ENCODE measurements around the gene NR4A3.
"Not testable (repeated sequence)": the region's sequence is repeated elsewhere in the genome, so short reads cannot be mapped to it uniquely, and the experiment has no call there.

Gene NR4A3

DNA sequence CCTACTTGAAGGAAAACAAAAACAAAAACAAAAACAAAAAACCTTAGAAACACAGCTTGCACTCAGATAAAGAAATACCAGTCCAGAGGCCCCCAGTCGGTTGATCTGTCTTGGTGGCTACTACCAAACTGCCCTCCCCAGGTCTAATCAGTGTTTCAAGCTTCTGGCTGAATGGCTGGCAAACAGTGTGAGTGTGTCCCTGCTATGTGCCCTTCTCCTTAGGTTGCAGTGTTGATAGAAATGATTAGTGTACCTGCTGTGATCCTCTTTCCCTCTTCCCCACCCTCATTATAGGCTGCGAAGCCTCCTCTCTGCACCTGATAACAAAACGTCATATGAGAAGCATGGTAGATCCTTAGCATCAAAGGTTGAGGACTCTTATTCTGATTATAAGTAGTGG, 12.8 kb downstream of the NR4A3 start:
- no peak for DNase-seq (ENCODE audit: low spot score)

DNA sequence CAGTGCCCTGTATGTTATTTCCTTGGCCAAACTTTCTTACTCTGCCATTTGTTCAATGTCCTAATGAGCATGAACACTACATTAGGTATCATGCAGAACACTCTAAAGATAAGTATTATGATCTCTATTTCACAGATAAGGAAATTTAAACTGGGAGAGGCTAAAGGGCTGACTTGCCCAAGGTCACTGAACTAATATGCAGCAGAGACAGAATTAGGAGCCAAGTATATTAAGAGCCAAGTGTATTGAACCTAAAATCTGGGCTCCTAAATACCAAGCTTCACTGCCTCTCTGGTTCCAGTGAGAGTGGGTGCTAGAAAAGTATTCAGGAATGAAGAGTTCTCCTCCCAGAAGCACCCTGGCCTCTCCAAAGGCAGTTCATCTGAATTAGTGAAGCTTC, 13.5 kb downstream of the NR4A3 start:
- DNase-seq (ENCODE audit: low spot score) = no peak

- DNase-seq (ENCODE audit: low spot score) = no peak
These were observed 13.9 kb downstream of the NR4A3 start for GRCh38 chr9:99835581-99835980.

- no peak for DNase-seq (ENCODE audit: low spot score)
These were observed 18.4 kb downstream of the NR4A3 start for GRCh38 chr9:99840072-99840471.

DNA sequence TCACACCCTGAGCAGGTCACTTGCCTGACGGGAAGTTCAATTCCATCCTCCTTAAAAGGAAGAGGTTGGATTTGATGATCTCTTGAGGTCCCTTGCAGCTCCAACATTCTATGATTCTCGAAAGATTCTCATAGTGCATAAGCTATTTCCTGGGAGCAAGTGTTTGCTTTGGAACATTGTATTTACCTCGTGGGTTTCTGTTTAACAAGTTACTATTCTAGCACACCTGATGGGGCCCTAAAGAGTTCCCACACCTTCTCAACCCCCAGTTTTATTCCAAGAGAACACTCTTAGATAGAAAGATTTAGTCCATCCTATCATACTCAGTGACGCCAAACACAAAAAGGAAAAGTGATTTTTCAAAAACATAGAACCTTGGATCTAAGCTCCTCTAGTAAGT, 23.4 kb downstream of the NR4A3 start:
- DNase-seq (ENCODE audit: low spot score) = no peak

- no peak for DNase-seq (ENCODE audit: low spot score)
These were observed 26.8 kb downstream of the NR4A3 start for GRCh38 chr9:99848447-99848846.

DNA sequence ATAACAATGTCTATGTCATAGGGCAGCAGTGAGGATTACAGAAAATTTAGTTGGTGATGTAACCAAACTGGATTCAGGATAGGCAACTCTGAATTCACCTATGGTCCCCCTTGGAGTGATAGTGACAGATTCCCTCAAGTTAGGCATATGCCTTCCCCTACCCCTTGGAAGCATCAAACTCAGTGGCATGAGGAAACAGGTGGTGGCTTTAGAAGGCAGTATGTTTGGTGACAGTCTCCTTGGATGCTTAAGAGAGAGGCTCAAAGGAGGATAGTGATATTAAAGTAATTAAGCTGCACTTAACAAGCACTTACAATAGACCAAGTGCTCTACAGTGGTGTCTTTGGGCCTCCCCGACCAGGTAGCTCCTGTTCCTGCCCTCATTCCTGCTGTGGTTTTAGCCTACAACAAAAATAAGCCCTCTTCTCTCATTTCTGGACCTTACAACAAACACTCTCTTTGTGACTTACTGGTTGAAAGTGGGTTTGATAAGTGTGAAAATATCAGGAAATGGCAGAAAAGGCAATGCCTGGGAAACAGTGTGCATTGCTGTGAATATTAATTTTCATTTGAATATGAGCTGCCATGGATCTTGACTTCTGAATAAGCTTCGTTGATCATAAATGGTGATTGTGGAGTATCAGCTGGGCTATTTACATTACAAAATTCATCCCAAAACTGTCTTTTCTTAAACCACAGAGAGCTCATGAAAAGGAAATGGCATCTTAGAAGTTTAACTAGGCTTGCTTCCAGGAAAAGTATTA, 29.2 kb downstream of the NR4A3 start:
- DNase-seq (ENCODE audit: low spot score) = no peak

GRCh38 chr9:99851500-99851822, 29.8 kb downstream of the NR4A3 start:
- DNase-seq (ENCODE audit: low spot score) = no peak

DNA sequence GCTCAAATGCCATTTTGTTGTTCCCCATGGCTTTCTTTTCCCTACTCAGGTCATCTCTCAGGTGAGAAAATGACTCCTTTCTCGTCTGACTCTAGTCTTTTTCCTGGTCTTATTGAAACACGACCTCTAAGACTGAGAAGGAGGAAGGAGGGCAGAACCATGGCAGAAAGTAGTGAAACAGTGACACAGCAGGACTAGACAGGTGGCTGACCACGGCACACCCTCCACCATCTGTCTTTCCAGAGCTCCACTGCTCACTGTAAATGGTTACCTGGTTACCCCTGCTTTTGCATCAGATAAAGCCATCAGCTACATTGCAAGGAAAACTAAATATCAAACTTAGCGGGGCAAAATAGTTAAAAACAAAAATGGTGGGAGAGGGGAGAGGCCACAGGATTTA, 30.9 kb downstream of the NR4A3 start:
- no peak for DNase-seq (ENCODE audit: low spot score)

DNA sequence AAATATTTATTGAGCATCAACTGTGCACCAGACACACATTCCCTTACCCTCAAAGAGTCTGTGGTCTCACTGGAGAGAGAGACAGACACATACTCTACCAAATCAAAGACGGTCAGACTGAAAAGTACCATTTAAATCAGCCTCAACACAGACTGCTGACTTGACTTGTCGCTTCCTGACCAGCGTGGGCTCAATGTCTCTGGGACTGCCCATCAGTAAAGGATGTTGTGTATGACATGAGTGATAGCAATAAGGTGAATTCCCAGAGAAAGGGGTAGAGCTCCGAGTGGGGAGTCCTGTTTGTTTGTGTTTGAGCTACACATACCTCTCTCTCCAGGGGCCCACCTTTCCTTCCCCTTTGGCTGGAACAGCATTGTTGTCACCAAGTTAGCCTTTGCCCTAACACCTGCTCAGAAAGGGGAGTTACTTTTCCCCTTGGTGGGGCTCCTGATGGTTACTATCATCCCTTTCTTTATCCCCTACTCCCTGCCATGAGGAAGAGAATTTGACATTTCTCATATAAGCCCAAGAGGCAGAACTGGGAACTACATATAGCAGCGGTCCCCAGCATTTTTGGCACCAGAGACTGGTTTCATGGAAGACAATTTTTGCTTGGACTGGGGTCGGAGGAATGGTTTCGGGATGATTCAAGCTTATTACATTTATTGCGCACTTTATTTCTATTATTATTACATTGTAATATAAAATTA, 33.9 kb downstream of the NR4A3 start:
- no peak for DNase-seq (ENCODE audit: low spot score)

GRCh38 chr9:99857576-99857975, 35.9 kb downstream of the NR4A3 start:
- DNase-seq (ENCODE audit: low spot score) = not testable (repeated sequence)

DNA sequence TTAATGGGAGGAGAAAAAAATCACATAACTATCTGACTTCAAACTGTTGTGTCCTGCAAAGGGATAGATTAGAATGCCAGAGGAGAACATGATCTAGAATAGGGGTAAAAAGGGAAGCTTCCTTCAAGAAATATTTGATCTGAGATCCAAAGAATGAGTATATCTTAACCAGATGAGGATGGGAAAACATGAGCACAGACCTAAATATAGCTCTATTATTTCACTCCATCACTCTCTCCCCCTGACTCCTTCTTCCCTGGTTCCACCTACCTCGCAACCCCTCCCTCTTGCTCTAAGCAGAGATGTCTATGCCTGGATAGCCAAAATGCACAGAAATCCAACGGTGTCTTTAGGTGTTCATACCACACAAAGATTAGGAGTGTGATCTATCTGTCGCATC, 36.4 kb downstream of the NR4A3 start:
- DNase-seq (ENCODE audit: low spot score) = no peak

DNA sequence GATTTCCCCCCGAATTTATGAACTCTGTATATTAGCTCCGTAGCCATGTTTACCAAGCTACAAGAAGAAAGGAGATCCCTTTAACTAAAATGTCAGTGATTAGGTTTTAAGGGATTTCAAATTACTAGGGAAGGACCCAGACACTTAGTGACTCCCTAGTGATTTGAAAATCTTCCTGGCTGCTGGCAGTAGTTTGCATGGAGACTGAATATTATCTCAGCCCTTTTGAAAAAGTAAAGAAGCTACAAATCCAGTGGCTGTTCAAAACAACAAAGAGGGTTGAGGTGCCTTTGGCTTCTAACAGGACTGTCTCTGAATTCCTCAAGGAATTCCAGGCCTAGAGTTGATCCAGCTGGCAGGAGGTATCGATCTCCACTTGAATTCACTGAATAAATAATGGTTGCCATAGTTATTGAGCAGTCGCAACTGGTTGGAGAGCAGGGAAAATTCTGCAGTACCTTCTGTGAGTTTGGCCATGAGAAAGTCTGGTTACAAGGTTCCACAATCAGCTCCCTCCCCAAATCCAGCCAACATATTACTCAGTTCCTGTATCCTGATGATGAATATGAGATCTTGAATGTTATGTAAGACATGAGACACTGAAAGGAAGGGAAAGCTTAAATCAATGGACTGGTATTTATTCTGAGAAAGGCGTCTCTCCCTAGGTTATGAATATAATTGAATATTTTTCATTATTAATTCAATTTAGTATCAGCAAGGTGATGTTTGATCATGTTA, 37.7 kb downstream of the NR4A3 start:
- peak; percentile 45 for DNase-seq (ENCODE audit: low spot score)

DNA sequence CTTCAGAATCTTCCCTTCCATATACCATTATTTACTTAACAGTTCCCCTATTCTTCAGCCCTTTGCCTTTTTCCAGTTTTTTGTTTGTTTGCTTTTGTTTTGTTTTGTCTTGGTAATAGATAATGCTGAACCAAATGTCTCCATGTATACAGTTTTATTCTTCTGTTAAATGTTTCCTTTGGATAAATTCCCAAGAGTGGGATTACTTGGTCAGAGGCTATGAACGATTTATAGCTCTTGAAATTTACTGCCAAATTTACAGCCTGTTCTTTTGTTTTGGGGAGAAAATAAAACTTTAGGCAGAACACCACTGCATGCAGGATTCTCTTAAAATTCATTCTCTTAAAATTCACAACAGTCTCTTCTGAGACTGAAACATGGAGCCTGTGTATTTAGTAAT, 38.6 kb downstream of the NR4A3 start:
- DNase-seq (ENCODE audit: low spot score) = no peak

- DNase-seq (ENCODE audit: low spot score) = no peak
These were observed 42.3 kb downstream of the NR4A3 start for GRCh38 chr9:99863955-99864354.

DNA sequence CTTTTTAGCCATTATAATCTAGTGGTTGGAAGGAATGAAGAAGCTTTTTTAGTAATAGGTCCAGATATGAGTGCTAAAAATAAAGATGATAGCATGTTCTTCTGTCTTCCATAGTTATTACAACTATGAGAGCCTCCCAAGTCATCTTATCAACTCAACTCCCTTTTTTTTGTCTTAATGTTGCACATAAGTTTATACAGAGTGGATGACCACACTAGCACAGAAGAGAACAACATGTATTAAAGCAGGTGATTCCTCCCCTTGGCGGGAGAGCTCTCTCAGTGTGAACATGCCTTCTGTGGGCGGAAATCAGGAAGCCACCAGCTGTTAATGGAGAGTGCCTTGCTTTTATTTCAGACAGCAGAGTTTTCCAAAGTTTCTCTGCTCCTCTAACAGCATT, 44.7 kb downstream of the NR4A3 start:
- DNase-seq (ENCODE audit: low spot score) = no peak

DNA sequence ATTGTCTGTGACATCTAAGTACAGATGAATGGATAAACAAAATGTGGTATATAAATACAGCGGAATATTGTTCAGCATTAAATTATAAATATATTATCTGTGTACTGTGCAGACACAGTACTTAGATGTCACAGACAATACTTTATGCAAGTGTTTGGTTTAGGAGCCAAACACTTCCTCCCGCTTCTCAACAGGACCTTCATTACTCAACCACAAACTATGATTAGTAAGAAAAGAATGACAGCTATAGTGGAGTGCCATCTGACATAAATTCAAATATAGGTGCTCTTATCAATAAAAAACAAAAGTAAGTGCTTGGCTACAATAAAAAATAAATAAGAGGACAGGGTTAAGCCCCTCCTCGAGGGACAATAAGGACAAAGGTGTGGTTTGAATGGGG, 45.9 kb downstream of the NR4A3 start:
- no peak for DNase-seq (ENCODE audit: low spot score)

- no peak for DNase-seq (ENCODE audit: low spot score)
These were observed 46.3 kb downstream of the NR4A3 start for GRCh38 chr9:99867968-99868367.

GRCh38 chr9:99868845-99869244, 47.2 kb downstream of the NR4A3 start:
- no peak for DNase-seq (ENCODE audit: low spot score)

DNA sequence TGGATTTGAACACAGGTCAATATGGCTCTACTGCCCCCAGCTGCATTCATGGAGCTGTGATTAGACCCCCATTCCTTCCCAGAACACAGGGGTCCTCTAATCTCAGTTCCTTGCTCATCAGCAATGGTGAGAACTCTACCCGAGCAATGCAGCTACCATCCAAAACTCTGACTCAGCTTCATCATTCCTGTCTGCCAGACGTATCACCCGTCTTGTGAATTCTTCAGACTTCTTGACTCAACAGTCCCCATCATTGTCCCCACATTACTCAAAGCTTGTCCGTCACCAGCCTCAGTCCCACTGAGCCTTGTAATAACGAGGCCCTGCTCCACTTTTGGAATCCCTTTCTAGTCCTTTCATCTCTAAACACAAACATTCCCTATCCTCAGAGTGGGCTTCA, 48.4 kb downstream of the NR4A3 start:
- no peak for DNase-seq (ENCODE audit: low spot score)

DNA sequence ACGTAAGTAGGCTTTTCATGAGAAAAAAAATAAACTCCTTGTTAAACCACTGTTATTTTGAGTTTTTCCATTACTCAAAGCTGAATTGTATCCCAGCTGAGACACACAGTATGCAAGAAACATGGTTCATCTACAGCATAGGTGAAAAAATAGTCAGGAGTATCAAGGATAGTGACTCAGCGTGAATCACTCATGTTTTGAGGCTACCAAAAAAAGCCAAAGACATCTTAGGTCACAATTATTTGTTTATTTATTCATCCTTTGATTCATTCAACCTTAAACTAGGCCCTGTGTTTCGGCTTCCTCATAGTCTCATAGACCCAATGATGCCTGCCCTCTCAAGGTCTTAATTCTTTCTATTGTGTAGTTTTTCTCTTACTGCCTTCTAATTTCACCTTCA, 51.8 kb downstream of the NR4A3 start:
- DNase-seq (ENCODE audit: low spot score) = no peak

- no peak for DNase-seq (ENCODE audit: low spot score)
These were observed 52.4 kb downstream of the NR4A3 start for GRCh38 chr9:99873943-99874584.

DNA sequence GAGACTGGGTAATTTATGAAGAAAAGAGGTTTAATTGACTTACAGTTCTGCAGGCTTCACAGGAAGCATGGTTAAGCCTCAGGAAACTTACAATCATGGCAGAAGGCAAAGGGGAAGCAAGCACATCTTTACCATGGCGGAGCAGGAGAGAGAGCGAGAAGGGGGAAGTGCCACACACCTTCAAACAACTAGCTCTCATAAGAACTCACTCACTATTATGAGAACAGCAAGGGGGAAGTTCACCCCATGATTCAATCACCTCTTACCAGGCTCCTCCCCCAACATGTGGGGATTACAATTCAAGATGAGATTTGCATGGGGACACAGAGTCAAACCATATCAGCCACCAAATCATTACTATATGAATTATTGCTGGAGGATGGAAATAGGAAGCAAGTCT, 54.5 kb downstream of the NR4A3 start:
- no peak for DNase-seq (ENCODE audit: low spot score)

Measured in D341Med (cell line).